ENCODE measurements around the gene C10orf90.

The C10orf90 gene

DNA sequence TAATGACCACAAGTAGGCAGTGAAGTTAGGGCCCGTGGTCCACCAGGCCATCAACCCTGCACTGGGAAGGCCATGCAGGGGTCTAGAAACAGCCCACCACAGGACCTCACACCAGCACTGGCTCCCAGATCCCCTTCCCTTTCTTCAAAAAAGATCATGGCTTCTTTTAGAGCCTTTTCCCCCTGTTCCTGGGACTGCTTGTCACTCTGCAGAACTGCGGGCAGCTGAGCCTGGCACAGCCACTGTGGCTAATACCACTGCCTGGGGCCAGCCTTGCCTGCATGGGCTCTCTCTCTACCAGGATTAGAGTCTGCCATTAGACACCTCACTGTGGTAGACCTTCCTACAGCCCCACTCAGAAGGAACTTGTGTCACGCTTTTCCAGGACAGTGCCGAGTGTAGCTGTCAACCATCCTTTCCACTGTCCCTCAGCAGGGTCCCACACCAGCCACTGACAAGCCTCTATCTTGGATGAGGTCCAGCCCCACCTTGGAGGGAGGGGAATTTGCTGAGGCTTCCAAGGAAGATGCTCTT lies 19.0 kb upstream of the C10orf90 start:
- no peak for DNase-seq (ENCODE audit: extremely low spot score)
- TF ChIP-seq NFRKB (IDR thresholded peaks at IDR 0.05), result no peak
- no peak for TF ChIP-seq ZNF384 (IDR thresholded peaks at IDR 0.05)
- no peak for TF ChIP-seq CTBP1 (IDR thresholded peaks at IDR 0.05; ENCODE audit: borderline replicate concordance)
- no peak for TF ChIP-seq HDGF (IDR thresholded peaks at IDR 0.05; ENCODE audit: borderline replicate concordance)
- no peak for TF ChIP-seq L3MBTL2 (conservative IDR thresholded peaks at IDR 0.05)
- no peak for TF ChIP-seq LEF1 (IDR thresholded peaks at IDR 0.05; ENCODE audit: borderline replicate concordance)
- no peak for TF ChIP-seq TARDBP (IDR thresholded peaks at IDR 0.05)
- no peak for TF ChIP-seq ARNT (IDR thresholded peaks at IDR 0.05)
- no peak for TF ChIP-seq SUZ12 (IDR thresholded peaks at IDR 0.05)
- TF ChIP-seq ELF4 (IDR thresholded peaks at IDR 0.05), result no peak
- TF ChIP-seq FOXM1 (IDR thresholded peaks at IDR 0.05; ENCODE audit: borderline replicate concordance), result no peak
- TF ChIP-seq BHLHE40 (IDR thresholded peaks at IDR 0.05; ENCODE audit: borderline replicate concordance), result no peak
- ChIA-PET POLR2A (no interaction called here), CTCF (no interaction called here)

GRCh38 chr10:126687121-126687606 lies 16.7 kb upstream of the C10orf90 start:
- no peak for TF ChIP-seq FOXK2 (IDR thresholded peaks at IDR 0.05)
- no peak for TF ChIP-seq L3MBTL2 (conservative IDR thresholded peaks at IDR 0.05)
- TF ChIP-seq ARNT (IDR thresholded peaks at IDR 0.05), result no peak
- no peak for TF ChIP-seq FOXM1 (IDR thresholded peaks at IDR 0.05; ENCODE audit: borderline replicate concordance)
- no peak for TF ChIP-seq ZNF384 (IDR thresholded peaks at IDR 0.05)
- TF ChIP-seq LEF1 (IDR thresholded peaks at IDR 0.05; ENCODE audit: borderline replicate concordance), result no peak
- no peak for TF ChIP-seq BHLHE40 (IDR thresholded peaks at IDR 0.05; ENCODE audit: borderline replicate concordance)
- no peak for TF ChIP-seq FOXA1 (IDR thresholded peaks at IDR 0.05)
- TF ChIP-seq SP1 (IDR thresholded peaks at IDR 0.05), result no peak
- POLR2A ChIA-PET, result no interaction called here
- no peak for DNase-seq (ENCODE audit: extremely low spot score)
- CTCF ChIA-PET, result no interaction called here

GRCh38 chr10:126686719-126687118 lies 16.2 kb upstream of the C10orf90 start:
- no peak for DNase-seq (ENCODE audit: extremely low spot score)
- TF ChIP-seq FOXK2 (IDR thresholded peaks at IDR 0.05) (no peak), NFRKB (IDR thresholded peaks at IDR 0.05) (no peak), L3MBTL2 (conservative IDR thresholded peaks at IDR 0.05) (no peak), BHLHE40 (IDR thresholded peaks at IDR 0.05; ENCODE audit: borderline replicate concordance) (no peak), SUZ12 (IDR thresholded peaks at IDR 0.05) (no peak), TARDBP (IDR thresholded peaks at IDR 0.05) (no peak)
- ChIA-PET CTCF (no interaction called here), POLR2A (no interaction called here)

- CTCF ChIA-PET, result no interaction called here
- POLR2A ChIA-PET, result no interaction called here
- no peak for DNase-seq (ENCODE audit: extremely low spot score)
- TF ChIP-seq L3MBTL2 (conservative IDR thresholded peaks at IDR 0.05) (no peak), FOXM1 (IDR thresholded peaks at IDR 0.05; ENCODE audit: borderline replicate concordance) (no peak), FOXA1 (IDR thresholded peaks at IDR 0.05) (no peak), NFRKB (IDR thresholded peaks at IDR 0.05) (no peak), FOXK2 (IDR thresholded peaks at IDR 0.05) (no peak), SP1 (IDR thresholded peaks at IDR 0.05) (no peak), ARNT (IDR thresholded peaks at IDR 0.05) (no peak), PKNOX1 (IDR thresholded peaks at IDR 0.05) (no peak), ZNF384 (IDR thresholded peaks at IDR 0.05) (no peak), SUZ12 (IDR thresholded peaks at IDR 0.05) (no peak), HDGF (IDR thresholded peaks at IDR 0.05; ENCODE audit: borderline replicate concordance) (no peak)
Measured at GRCh38 chr10:126686268-126686667, 15.8 kb upstream of the C10orf90 start.

DNA sequence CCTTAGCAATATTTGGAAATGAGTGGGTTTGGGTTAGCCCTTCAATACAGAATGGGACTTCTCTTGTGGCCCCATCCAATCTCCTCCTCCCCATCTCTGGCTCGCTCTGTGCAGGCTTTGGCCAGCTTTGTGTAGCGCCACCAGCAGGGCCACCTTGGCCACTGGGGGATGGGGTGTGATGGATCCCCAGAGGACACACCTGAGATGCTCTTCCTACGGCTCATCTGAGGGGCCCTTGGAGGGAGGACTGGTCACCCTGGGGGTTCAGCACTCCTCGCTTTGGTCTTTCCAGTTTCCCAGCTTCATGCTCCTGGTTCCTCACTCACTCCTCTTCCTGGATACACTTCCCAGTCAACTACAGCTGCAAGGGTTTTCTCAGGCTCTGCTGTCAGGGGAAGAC lies 15.3 kb upstream of the C10orf90 start:
- ChIA-PET CTCF (no interaction called here), POLR2A (no interaction called here)
- DNase-seq (ENCODE audit: extremely low spot score), result no peak
- TF ChIP-seq FOXK2 (IDR thresholded peaks at IDR 0.05) (no peak), CTBP1 (IDR thresholded peaks at IDR 0.05; ENCODE audit: borderline replicate concordance) (no peak), LEF1 (IDR thresholded peaks at IDR 0.05; ENCODE audit: borderline replicate concordance) (no peak), HDGF (IDR thresholded peaks at IDR 0.05; ENCODE audit: borderline replicate concordance) (no peak), PKNOX1 (IDR thresholded peaks at IDR 0.05) (no peak), FOXA1 (IDR thresholded peaks at IDR 0.05) (no peak), ZNF384 (IDR thresholded peaks at IDR 0.05) (no peak), SUZ12 (IDR thresholded peaks at IDR 0.05) (no peak)

DNA sequence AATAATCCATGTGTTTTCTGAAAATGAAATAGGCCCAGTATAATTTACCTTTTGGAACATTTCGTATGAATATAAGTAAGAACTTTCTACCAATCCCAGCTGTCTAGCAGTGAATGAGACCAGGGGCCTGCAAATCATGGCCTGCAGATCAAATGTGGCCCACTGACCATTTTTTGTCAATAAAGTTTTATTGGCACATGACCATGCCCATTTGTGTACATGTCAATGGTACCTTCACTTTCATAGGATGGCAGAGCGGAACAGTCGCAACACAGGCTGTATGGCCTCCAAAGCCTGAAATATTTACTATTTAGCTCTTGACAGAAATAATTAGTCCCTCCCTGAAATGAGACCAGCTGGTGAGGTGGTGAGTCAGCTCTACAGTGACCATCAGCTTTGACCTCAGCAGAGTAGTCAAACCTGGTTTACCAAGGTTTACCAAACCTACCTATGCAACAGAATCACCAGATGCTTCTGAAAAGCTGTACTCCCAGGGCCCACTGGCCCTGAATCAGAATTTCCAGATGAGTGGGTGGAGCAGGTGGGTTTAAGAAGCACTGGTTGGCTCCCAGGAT lies 13.8 kb upstream of the C10orf90 start:
- CTCF ChIA-PET, result no interaction called here
- POLR2A ChIA-PET, result no interaction called here
- TF ChIP-seq LEF1 (IDR thresholded peaks at IDR 0.05; ENCODE audit: borderline replicate concordance) (no peak), ZNF384 (IDR thresholded peaks at IDR 0.05) (no peak), PKNOX1 (IDR thresholded peaks at IDR 0.05) (no peak), SP1 (IDR thresholded peaks at IDR 0.05) (no peak), BHLHE40 (IDR thresholded peaks at IDR 0.05; ENCODE audit: borderline replicate concordance) (no peak), L3MBTL2 (conservative IDR thresholded peaks at IDR 0.05) (no peak), FOXA1 (IDR thresholded peaks at IDR 0.05) (no peak), ELF4 (IDR thresholded peaks at IDR 0.05) (no peak), FOXM1 (IDR thresholded peaks at IDR 0.05; ENCODE audit: borderline replicate concordance) (no peak), TARDBP (IDR thresholded peaks at IDR 0.05) (no peak)
- DNase-seq (ENCODE audit: extremely low spot score), result no peak

All from HEK293T (cell line).